DMS 273 (cell line): ENCODE data around the gene MUC20.
"Not testable (repeated sequence)": the region's sequence is repeated elsewhere in the genome, so short reads cannot be mapped to it uniquely, and the experiment has no call there.

Experiments used
- DNase-seq: peaks from one replicate; lab custom pipeline; 2025; ENCODE audit not compliant: unreplicated experiment; lab: John Stamatoyannopoulos, UW

MUC20 gene

GRCh38 chr3:195710126-195710905, 10.5 kb upstream of the MUC20 start:
- not testable (repeated sequence) for DNase-seq

GRCh38 chr3:195711091-195711812, 9.5 kb upstream of the MUC20 start:
- not testable (repeated sequence) for DNase-seq

GRCh38 chr3:195711813-195712534, 8.8 kb upstream of the MUC20 start:
- DNase-seq = no peak

- DNase-seq = not testable (repeated sequence)
Measured at GRCh38 chr3:195712535-195712910, 8.3 kb upstream of the MUC20 start.

- DNase-seq = not testable (repeated sequence)
Measured at GRCh38 chr3:195713150-195713549, 7.6 kb upstream of the MUC20 start.

GRCh38 chr3:195714380-195715011, 6.3 kb upstream of the MUC20 start:
- no peak for DNase-seq

GRCh38 chr3:195715134-195715533, 5.6 kb upstream of the MUC20 start:
- DNase-seq = no peak

GRCh38 chr3:195715583-195716266, 5.1 kb upstream of the MUC20 start:
- no peak for DNase-seq

GRCh38 chr3:195717416-195717815, 3.4 kb upstream of the MUC20 start:
- no peak for DNase-seq

GRCh38 chr3:195717852-195718476, 2.8 kb upstream of the MUC20 start:
- DNase-seq = no peak

- DNase-seq = no peak
Measured at GRCh38 chr3:195718477-195718984, 2.2 kb upstream of the MUC20 start.

GRCh38 chr3:195719514-195720254, 1.1 kb upstream of the MUC20 start:
- DNase-seq = not testable (repeated sequence)

GRCh38 chr3:195722139-195722995, 1.6 kb downstream of the MUC20 start:
- not testable (repeated sequence) for DNase-seq

- DNase-seq = not testable (repeated sequence)
Measured at GRCh38 chr3:195722996-195723345, 2.2 kb downstream of the MUC20 start.

GRCh38 chr3:195724363-195724762, 3.6 kb downstream of the MUC20 start:
- not testable (repeated sequence) for DNase-seq

- DNase-seq = not testable (repeated sequence)
Measured at GRCh38 chr3:195725916-195726740, 5.3 kb downstream of the MUC20 start.

- no peak for DNase-seq
Measured at GRCh38 chr3:195727606-195728195, 6.9 kb downstream of the MUC20 start.
